ENCODE measurements around the gene TMEM132E.

Gene TMEM132E

DNA sequence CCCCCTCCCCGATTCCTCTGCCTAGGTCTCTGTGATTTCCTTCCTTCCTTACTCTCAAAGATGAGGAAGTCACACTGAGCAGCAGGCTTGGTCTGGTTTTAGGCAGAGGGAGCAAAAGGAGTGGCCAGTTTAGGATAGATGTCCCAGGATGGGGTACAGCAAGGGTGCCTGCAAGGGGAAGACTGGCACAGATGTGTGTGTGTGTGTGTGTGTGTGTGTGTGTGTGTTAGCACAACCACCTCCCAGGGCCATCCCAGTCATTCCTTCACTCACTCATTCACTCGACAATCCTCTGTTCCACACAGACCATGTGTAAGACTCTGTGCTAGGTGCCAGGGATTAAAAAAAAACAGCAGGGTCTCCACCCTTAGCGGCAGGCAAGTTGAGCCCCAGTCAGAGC is 35.9 kb downstream of the TMEM132E start:
- intact Hi-C loops (cut with DNase I; ENCODE audit: low total_unique reads) = no loop called here
- Histone ChIP-seq H3K4me1 (no peaks in the 10 kb centered on the region), H3K36me3 (no peaks in the 10 kb centered on the region), H3K27me3 (peaks cover 0 to 60% of the 10 kb centered on the region in 2 donors), H3K9me3 (no peaks in the 10 kb centered on the region), H3K4me3 (no peak overlapping the region), H3K27ac (no peak overlapping the region)
- no peak for DNase-seq
- TF ChIP-seq CTCF (IDR thresholded peaks at IDR 0.05) = no peak

GRCh38 chr17:34616148-34616547 is 36.8 kb downstream of the TMEM132E start:
- peaks cover 0 to 63% of the 10 kb centered on the region in 2 donors for H3K27me3 ChIP-seq
- H3K4me3 ChIP-seq = no peak overlapping the region
- no peaks in the 10 kb centered on the region for H3K36me3 ChIP-seq
- intact Hi-C loops (cut with DNase I; ENCODE audit: low total_unique reads) = no loop called here
- DNase-seq = no peak
- H3K27ac ChIP-seq = no peak overlapping the region
- no peak for TF ChIP-seq CTCF (IDR thresholded peaks at IDR 0.05)
- H3K9me3 ChIP-seq = no peaks in the 10 kb centered on the region
- no peaks in the 10 kb centered on the region for H3K4me1 ChIP-seq

DNA sequence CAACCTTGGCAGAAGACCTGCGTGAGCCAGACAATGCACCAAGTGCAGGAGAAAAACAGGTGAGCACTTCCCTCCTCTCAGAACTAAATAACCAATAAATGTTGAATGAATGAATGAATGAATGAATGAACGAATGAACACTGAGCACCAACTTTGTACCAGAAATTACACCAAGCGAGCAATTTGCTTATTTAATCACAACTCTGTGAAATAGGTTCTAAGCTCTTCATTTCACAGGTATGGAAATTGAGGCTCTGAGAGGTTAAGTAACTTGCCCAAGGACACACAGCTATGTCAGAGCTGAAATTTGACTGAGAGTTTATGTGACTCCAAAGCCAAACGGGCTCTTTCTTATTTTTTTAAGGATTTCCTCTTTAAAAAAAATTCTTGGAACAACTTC is 38.0 kb downstream of the TMEM132E start:
- TF ChIP-seq CTCF (IDR thresholded peaks at IDR 0.05) = no peak

DNA sequence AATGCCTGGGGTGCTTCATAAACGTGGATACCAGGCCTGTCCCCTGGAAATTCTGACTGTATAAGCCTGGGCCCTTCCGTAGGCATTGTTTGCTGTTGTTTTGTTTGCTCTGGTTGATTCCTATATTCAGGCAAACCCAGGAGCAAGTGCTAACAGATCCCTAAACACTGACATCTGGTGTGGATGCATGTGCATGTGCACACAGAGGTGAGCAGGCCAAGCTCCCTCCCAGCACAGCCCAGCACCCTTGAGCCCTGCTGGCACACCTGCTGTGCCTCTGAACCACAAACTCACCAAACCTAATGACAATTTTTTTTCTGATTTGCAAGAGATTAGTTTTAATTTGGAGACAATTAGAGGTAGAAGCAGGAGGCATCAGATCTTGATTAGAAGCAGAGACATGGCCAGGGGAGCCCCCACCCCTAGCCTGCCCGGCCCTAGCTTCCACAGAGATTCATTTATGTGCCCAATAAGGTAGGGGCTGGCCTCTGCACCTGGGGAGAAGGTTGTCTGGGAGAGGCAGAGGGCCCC is 40.4 kb downstream of the TMEM132E start:
- TF ChIP-seq CTCF (IDR thresholded peaks at IDR 0.05) = no peak
- Histone ChIP-seq H3K9me3 (no peaks in the 10 kb centered on the region), H3K4me1 (no peaks in the 10 kb centered on the region), H3K4me3 (no peak overlapping the region), H3K27me3 (peaks cover 0 to 64% of the 10 kb centered on the region in 2 donors), H3K27ac (no peak overlapping the region), H3K36me3 (no peaks in the 10 kb centered on the region)
- intact Hi-C loops (cut with DNase I; ENCODE audit: low total_unique reads) = no loop called here
- DNase-seq = no peak

More for the DNA sequence above, 38.0 kb downstream of the TMEM132E start:
- Histone ChIP-seq H3K4me3 (no peak overlapping the region), H3K27me3 (peaks cover 0 to 63% of the 10 kb centered on the region in 2 donors), H3K9me3 (no peaks in the 10 kb centered on the region), H3K36me3 (no peaks in the 10 kb centered on the region), H3K27ac (no peak overlapping the region), H3K4me1 (no peaks in the 10 kb centered on the region)
- no peak for DNase-seq
- intact Hi-C loops (cut with DNase I; ENCODE audit: low total_unique reads) = no loop called here

GRCh38 chr17:34620458-34620857 is 41.1 kb downstream of the TMEM132E start:
- peaks cover 0 to 69% of the 10 kb centered on the region in 2 donors for H3K27me3 ChIP-seq
- intact Hi-C loops (cut with DNase I; ENCODE audit: low total_unique reads) = no loop called here
- TF ChIP-seq CTCF (IDR thresholded peaks at IDR 0.05) = no peak

More at GRCh38 chr17:34620458-34620857, 41.1 kb downstream of the TMEM132E start:
- Histone ChIP-seq H3K27ac (no peak overlapping the region), H3K9me3 (no peaks in the 10 kb centered on the region), H3K4me1 (no peaks in the 10 kb centered on the region), H3K4me3 (no peak overlapping the region), H3K36me3 (no peaks in the 10 kb centered on the region)
- DNase-seq = no peak
